Neuronal stem cell (in vitro differentiated cells): ENCODE results near the gene MATN1. TPM values are rescaled to one million over a fixed set of nuclear protein-coding genes. Genes with fewer than 3 reads are reported as not detected.

Source experiments
- DNase-seq: peaks from one replicate; pipeline ENCODE4 v3.0.0-alpha.2; 2013; ENCODE audit warnings: low spot score
- H2AFZ ChIP-seq: one replicate; pipeline ENCODE4 v1.6.1; 2013; ENCODE audit warnings: mild to moderate bottlenecking, low read length, inconsistent platforms
- H2AK5ac ChIP-seq: 2 replicates; pipeline ENCODE4 v1.6.1; 2013; ENCODE audit warnings: low read depth, mild to moderate bottlenecking, inconsistent platforms, low read length, moderate library complexity, mixed read lengths
- H2BK120ac ChIP-seq: 2 replicates; pipeline ENCODE4 v1.6.1; 2013; ENCODE audit warnings: low read depth, mild to moderate bottlenecking, inconsistent platforms, low read length, moderate library complexity, mixed read lengths
- H2BK12ac ChIP-seq: one replicate; pipeline ENCODE4 v1.6.1; 2013; ENCODE audit warnings: low read length, inconsistent platforms
- H2BK15ac ChIP-seq: 2 replicates; pipeline ENCODE4 v1.6.1; 2013; ENCODE audit warnings: mild to moderate bottlenecking, low read length, inconsistent platforms, mixed read lengths
- H2BK5ac ChIP-seq: one replicate; pipeline ENCODE4 v1.6.1; 2013; ENCODE audit warnings: inconsistent platforms, mild to moderate bottlenecking, low read length, moderate library complexity
- H3K14ac ChIP-seq: one replicate; pipeline ENCODE4 v1.6.1; 2013; ENCODE audit warnings: low read length, inconsistent platforms
- H3K18ac ChIP-seq: 2 replicates; pipeline ENCODE4 v1.6.1; 2013; ENCODE audit warnings: low read length, inconsistent platforms
- H3K23ac ChIP-seq: 2 replicates; pipeline ENCODE4 v1.6.1; 2013; ENCODE audit warnings: low read depth, mild to moderate bottlenecking, mixed read lengths, low read length, inconsistent platforms; ENCODE audit not compliant: poor library complexity
- H3K27ac ChIP-seq: replicated peaks from 3 replicates; pipeline ENCODE4 v1.5.1; 2013; ENCODE audit warnings: low read length, inconsistent platforms
- H3K27me3 ChIP-seq, 3 experiments: 2 replicates each; pipeline ENCODE4 v1.6.1; 2013; ENCODE audit warnings: low read length in 3 of 3, mild to moderate bottlenecking in 2 of 3, inconsistent platforms in 1 of 3, low read depth in 1 of 3, mixed read lengths in 1 of 3, moderate library complexity in 1 of 3; ENCODE audit not compliant: control insufficient read depth in 3 of 3, insufficient read depth in 3 of 3
- H3K36me3 ChIP-seq, 2 donors: replicated peaks in 1 of 2; 2 replicates each; pipeline ENCODE4 v1.6.1; 2013; ENCODE audit warnings: low read length in 2 of 2; ENCODE audit not compliant: control insufficient read depth in 2 of 2, insufficient read depth in 2 of 2
- H3K4ac ChIP-seq: 2 replicates; pipeline ENCODE4 v1.6.1; 2013; ENCODE audit warnings: inconsistent platforms, mild to moderate bottlenecking, low read length, moderate library complexity
- H3K4me1 ChIP-seq, 2 donors: 1 replicate in 1 of 2; 2 replicates in 1 of 2; pipeline ENCODE4 v1.6.1; 2013; ENCODE audit warnings: low read length in 2 of 2, low read depth in 1 of 2; ENCODE audit not compliant: control insufficient read depth in 2 of 2, insufficient read depth in 1 of 2
- H3K4me2 ChIP-seq: one replicate; pipeline ENCODE4 v1.6.1; 2013; ENCODE audit warnings: mild to moderate bottlenecking, low read length, inconsistent platforms; ENCODE audit not compliant: insufficient read depth, poor library complexity, severe bottlenecking
- H3K4me3 ChIP-seq, 2 donors: 2 replicates each; pipeline ENCODE4 v1.5.1; 2013; ENCODE audit warnings: low read length in 2 of 2, mild to moderate bottlenecking in 2 of 2, inconsistent platforms in 1 of 2, moderate library complexity in 1 of 2
- H3K79me1 ChIP-seq: one replicate; pipeline ENCODE4 v1.6.1; 2013; ENCODE audit warnings: low read depth, mild to moderate bottlenecking, inconsistent platforms, low read length, moderate library complexity
- H3K9ac ChIP-seq: one replicate; pipeline ENCODE4 v1.6.1; 2013; ENCODE audit warnings: mild to moderate bottlenecking, low read depth, low read length, inconsistent platforms; ENCODE audit not compliant: poor library complexity
- H3K9me3 ChIP-seq, 2 donors: replicated peaks in 1 of 2; 2 replicates each; pipeline versions ENCODE3 to v1.6.1; 2013; ENCODE audit warnings: low read length in 2 of 2, mild to moderate bottlenecking in 2 of 2, inconsistent platforms in 1 of 2, low read depth in 1 of 2, mixed read lengths in 1 of 2, moderate library complexity in 1 of 2; ENCODE audit not compliant: control insufficient read depth in 2 of 2, insufficient read depth in 1 of 2
- H4K8ac ChIP-seq: one replicate; pipeline ENCODE4 v1.6.1; 2013; ENCODE audit warnings: low read depth, mild to moderate bottlenecking, inconsistent platforms, low read length, moderate library complexity
- H4K91ac ChIP-seq: one replicate; pipeline ENCODE4 v1.6.1; 2013; ENCODE audit warnings: low read length, low read depth, mild to moderate bottlenecking, inconsistent platforms; ENCODE audit not compliant: poor library complexity
- WGBS, 2 donors: extraction: QIAGEN DNeasy Blood & Tissue Kit; methylation state at CpG; one replicate each; pipeline ENCODE4 v1.1.7; 2013; ENCODE audit warnings: missing lambda C conversion rate in 2 of 2, mixed read lengths in 1 of 2; ENCODE audit not compliant: insufficient read length in 2 of 2, insufficient replicate concordance in 1 of 2; ENCODE audit errors: extremely low coverage in 2 of 2; 5-methylcytosine and 5-hydroxymethylcytosine counted together
- small RNA-seq: library from polyadenylated mRNA; stranded (forward); fragments of <200 nt; extraction: miRNeasy Mini kit (QIAGEN cat#:217004); gene quantifications from one replicate; pipeline ENCODE3, GENCODE V24; 2013; ENCODE audit not compliant: insufficient read depth

MATN1 gene

DNA sequence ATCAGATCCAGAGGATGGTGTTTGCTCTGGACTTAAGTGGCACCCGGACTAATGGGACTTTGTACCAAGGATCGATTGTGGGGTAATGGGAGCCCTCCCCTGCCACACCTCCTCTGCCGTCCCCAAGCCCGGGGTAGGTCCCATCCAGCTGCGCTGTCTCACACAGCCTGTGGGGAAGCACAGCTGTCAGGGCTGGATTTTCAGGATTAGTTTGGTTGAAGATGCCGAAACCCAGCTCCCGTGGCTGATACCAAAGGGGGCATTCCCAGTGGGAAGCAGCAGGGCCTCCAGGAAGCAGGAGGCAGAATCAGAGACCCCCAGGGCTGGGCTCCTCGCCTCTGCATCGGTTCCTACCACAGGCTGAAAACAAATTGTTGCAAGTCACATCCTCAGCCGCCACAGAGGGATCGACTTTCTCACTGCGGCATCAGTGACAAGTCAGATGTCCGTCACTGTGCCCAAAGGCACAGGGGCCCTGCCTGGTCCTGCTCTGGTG lies 59.7 kb downstream of the MATN1 start:
- no peak for DNase-seq
- Histone ChIP-seq H3K9me3 (no peaks in the 10 kb centered on the region), H3K27me3 (peaks cover 0 to 50% (median 0%) of the 10 kb centered on the region in 3 experiments), H4K91ac (no peak overlapping the region), H2BK120ac (no peak overlapping the region), H3K4ac (no peak overlapping the region), H3K79me1 (no peaks in the 10 kb centered on the region), H2AK5ac (no peak overlapping the region), H4K8ac (no peak overlapping the region), H3K18ac (peak overlapping the region; percentile 46), H3K27ac (no peak overlapping the region), H3K4me2 (no peak overlapping the region), H2BK15ac (peak overlapping the region; percentile 22), H3K36me3 (no peaks in the 10 kb centered on the region), H3K4me1 (peaks cover 3 to 11% of the 10 kb centered on the region in 2 donors), H2BK5ac (no peak overlapping the region), H3K9ac (no peak overlapping the region), H3K14ac (no peak overlapping the region), H3K23ac (no peak overlapping the region), H2BK12ac (no peak overlapping the region), H2AFZ (no peak overlapping the region), H3K4me3 (no peak overlapping the region)
- WGBS, 2 donors = no CpG with 5 or more reads among the region's 13 CpGs

DNA sequence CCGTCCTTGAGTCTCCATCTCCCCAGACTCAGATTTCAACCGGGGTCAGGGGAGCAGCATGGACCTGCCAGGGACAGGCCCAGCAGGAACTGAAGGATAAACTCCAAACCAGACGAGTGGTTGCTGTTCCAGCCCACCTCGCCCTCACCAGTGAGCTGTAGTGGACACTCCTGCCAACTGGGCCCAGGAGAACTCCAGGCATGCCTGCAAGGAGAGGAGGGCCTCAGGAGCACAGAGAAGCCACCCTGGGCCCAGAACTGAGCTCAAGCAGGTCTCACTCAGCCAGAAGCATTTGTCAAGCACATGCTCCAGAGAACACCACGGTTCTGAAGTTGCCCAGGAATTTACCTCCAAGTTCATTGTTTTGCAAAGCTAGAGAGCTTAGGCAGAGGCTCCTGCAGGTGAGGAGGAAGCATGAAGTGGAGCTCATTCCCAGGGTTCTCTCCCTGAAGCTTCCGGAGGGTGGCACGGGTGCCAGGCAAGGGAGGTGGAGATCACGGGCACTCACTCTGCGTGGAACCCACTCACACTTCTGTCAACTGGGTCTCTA lies 61.0 kb downstream of the MATN1 start:
- Histone ChIP-seq H3K14ac (no peak overlapping the region), H2BK12ac (no peak overlapping the region), H2AK5ac (no peak overlapping the region), H4K8ac (no peak overlapping the region), H3K9me3 (no peaks in the 10 kb centered on the region), H2BK5ac (no peak overlapping the region), H2BK15ac (peak overlapping the region; percentile 11), H4K91ac (no peak overlapping the region), H3K36me3 (no peaks in the 10 kb centered on the region), H3K79me1 (peaks cover 4% of the 10 kb centered on the region), H3K27me3 (peaks cover 0 to 46% (median 0%) of the 10 kb centered on the region in 3 experiments), H3K9ac (no peak overlapping the region), H3K27ac (no peak overlapping the region), H3K23ac (no peak overlapping the region), H3K4me1 (peaks cover 3 to 6% of the 10 kb centered on the region in 2 donors), H3K4ac (no peak overlapping the region), H2BK120ac (no peak overlapping the region), H3K18ac (peak overlapping the region; percentile 18), H3K4me3 (no peak overlapping the region), H2AFZ (no peak overlapping the region), H3K4me2 (no peak overlapping the region)
- WGBS, 2 donors = no CpG with 5 or more reads among the region's 9 CpGs
- DNase-seq = no peak

GRCh38 chr1:30661311-30661710 lies 62.1 kb downstream of the MATN1 start:
- Histone ChIP-seq H3K27me3 (peaks cover 0 to 46% (median 0%) of the 10 kb centered on the region in 3 experiments), H4K91ac (no peak overlapping the region), H3K79me1 (peaks cover 4% of the 10 kb centered on the region), H3K27ac (no peak overlapping the region), H3K4me2 (no peak overlapping the region), H3K4me1 (peaks cover 2 to 7% of the 10 kb centered on the region in 2 donors), H3K4ac (no peak overlapping the region), H2BK120ac (no peak overlapping the region), H3K14ac (no peak overlapping the region), H2BK12ac (no peak overlapping the region), H3K4me3 (no peak overlapping the region), H2AFZ (no peak overlapping the region), H3K9ac (no peak overlapping the region), H4K8ac (no peak overlapping the region), H2BK5ac (no peak overlapping the region), H2BK15ac (no peak overlapping the region), H3K23ac (no peak overlapping the region), H3K9me3 (no peaks in the 10 kb centered on the region), H3K18ac (no peak overlapping the region), H2AK5ac (peak overlapping the region; percentile 5), H3K36me3 (no peaks in the 10 kb centered on the region)
- DNase-seq = no peak
- WGBS, 2 donors = no CpG with 5 or more reads among the region's 10 CpGs

Small RNAs within 50 kb of the gene (small RNA-seq; reads per million reads assigned to genes)
- gene MIR4420 = not detected
